ENCODE measurements around the gene CYTH1.

The CYTH1 gene

DNA sequence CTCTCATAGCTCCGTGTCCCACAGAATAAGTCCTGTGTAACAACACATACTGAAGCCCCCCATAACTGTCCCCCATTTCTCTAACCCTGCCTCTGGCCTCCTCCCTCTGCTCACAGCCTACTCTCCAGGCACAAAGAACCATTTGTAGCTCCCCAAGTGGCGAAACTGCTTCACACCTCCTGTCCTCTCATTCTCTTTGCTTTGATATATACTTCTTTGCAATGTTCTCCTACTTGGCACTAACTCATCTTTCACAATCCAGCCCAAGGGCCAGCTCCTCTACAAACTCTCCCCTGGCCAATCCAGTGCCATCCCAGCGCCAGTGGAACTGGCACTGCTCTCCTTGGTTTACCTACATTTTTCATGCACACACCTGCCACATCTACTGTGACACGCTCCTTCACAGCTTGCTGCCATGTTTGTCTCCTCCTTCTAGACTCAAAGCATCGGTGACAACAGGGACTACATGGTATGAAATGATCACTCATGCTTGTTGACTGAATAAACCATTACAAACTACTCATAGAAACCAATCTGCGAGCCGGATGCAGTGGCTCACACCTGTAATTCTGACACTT, 12.8 kb downstream of the CYTH1 start:
- Histone ChIP-seq H3K4me1 (ENCODE audit: control insufficient read depth in 1 of 2, insufficient read depth in 2 of 2, low read length in 2 of 2) (peaks cover 5 to 22% of the 10 kb centered on the region in 2 donors), H3K9me3 (ENCODE audit: control insufficient read depth in 1 of 2, low read length in 2 of 2) (no peaks in the 10 kb centered on the region), H3K27me3 (ENCODE audit: low read depth, low read length) (no peaks in the 10 kb centered on the region), H3K27ac (ENCODE audit: low read length) (no peak overlapping the region), H3K4me3 (ENCODE audit: low read depth in 1 of 2, low read length in 2 of 2) (no peak overlapping the region), H3K36me3 (ENCODE audit: control insufficient read depth in 1 of 2, insufficient read depth in 2 of 2, low read length in 2 of 2) (no peaks in the 10 kb centered on the region)

DNA sequence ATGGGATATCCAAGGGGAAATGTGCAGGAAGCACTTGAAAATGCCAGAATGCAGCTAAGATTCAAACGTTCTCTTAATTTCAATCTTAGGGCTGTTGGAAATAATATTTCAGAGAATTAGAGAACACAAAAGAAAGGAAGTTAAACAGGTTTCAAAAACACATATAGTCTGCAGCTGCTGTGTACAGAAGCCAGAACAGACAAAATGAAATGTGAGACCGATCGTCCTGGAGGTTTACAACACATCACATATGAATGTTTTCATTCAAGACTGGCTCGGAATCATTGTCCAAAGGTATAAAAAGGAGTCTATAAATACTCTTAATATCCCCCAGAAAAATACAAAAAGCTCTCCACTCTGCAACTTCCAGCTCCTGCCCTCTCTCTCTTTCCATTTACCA, 14.3 kb downstream of the CYTH1 start:
- Histone ChIP-seq H3K9me3 (ENCODE audit: control insufficient read depth in 1 of 2, low read length in 2 of 2) (no peaks in the 10 kb centered on the region), H3K4me1 (ENCODE audit: control insufficient read depth in 1 of 2, insufficient read depth in 2 of 2, low read length in 2 of 2) (peaks cover 5 to 26% of the 10 kb centered on the region in 2 donors), H3K27ac (ENCODE audit: low read length) (no peak overlapping the region), H3K27me3 (ENCODE audit: low read depth, low read length) (no peaks in the 10 kb centered on the region), H3K4me3 (ENCODE audit: low read depth in 1 of 2, low read length in 2 of 2) (no peak overlapping the region), H3K36me3 (ENCODE audit: control insufficient read depth in 1 of 2, insufficient read depth in 2 of 2, low read length in 2 of 2) (no peaks in the 10 kb centered on the region)

DNA sequence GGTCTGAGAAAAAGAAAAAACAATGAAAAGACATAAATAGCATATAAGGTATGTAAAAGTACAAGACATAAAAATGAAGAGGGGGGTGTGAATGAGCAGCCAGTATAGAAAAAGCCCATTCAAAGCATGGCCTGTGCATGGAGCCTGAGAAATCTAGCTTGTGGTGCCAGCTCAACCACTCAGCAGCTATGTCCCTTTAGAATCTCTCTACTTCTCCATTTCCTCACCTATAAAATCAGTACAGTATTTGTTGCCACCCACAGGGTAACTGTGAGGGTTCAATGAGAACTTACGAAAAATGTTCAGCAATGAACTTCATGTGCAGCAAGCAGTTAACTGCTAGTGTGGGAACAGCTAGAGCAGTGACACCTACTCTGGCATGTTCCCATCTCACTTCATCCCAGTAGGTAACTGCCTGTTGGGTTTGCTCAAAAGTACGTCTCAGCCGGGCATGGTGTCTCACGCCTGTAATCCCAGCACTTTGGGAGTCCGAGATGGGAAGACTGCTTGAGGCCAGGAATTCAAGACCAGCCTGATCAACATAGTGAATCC, 15.3 kb downstream of the CYTH1 start:
- Histone ChIP-seq H3K9me3 (ENCODE audit: control insufficient read depth in 1 of 2, low read length in 2 of 2) (no peaks in the 10 kb centered on the region), H3K4me1 (ENCODE audit: control insufficient read depth in 1 of 2, insufficient read depth in 2 of 2, low read length in 2 of 2) (peaks cover 5 to 26% of the 10 kb centered on the region in 2 donors), H3K27me3 (ENCODE audit: low read depth, low read length) (no peaks in the 10 kb centered on the region), H3K27ac (ENCODE audit: low read length) (no peak overlapping the region), H3K4me3 (ENCODE audit: low read depth in 1 of 2, low read length in 2 of 2) (no peak overlapping the region), H3K36me3 (ENCODE audit: control insufficient read depth in 1 of 2, insufficient read depth in 2 of 2, low read length in 2 of 2) (no peaks in the 10 kb centered on the region)

DNA sequence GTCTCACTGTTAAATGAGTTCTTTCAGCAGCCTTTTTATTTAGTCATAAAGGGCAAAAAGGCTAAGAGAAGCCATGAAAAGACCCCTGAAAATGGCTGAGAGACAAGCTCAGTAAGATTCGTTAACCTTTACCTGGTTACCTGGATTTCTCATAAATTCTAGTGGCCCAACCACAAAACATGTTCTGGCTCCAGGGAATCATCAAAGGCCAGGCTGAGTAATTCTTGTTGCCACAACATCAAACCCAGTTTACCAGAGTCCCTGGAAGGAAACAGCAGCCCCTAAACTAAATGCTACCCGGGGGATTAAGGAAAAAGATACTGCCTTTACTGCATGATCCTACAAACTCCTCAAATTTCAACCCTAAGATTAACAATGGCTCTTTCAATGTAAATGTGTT, 15.8 kb downstream of the CYTH1 start:
- H3K9me3 ChIP-seq (ENCODE audit: control insufficient read depth in 1 of 2, low read length in 2 of 2): no peaks in the 10 kb centered on the region
- peaks cover 5 to 26% of the 10 kb centered on the region in 2 donors for H3K4me1 ChIP-seq (ENCODE audit: control insufficient read depth in 1 of 2, insufficient read depth in 2 of 2, low read length in 2 of 2)
- H3K27me3 ChIP-seq (ENCODE audit: low read depth, low read length): no peaks in the 10 kb centered on the region
- no peaks in the 10 kb centered on the region for H3K36me3 ChIP-seq (ENCODE audit: control insufficient read depth in 1 of 2, insufficient read depth in 2 of 2, low read length in 2 of 2)
- no peak overlapping the region for H3K4me3 ChIP-seq (ENCODE audit: low read depth in 1 of 2, low read length in 2 of 2)
- H3K27ac ChIP-seq (ENCODE audit: low read length): no peak overlapping the region

DNA sequence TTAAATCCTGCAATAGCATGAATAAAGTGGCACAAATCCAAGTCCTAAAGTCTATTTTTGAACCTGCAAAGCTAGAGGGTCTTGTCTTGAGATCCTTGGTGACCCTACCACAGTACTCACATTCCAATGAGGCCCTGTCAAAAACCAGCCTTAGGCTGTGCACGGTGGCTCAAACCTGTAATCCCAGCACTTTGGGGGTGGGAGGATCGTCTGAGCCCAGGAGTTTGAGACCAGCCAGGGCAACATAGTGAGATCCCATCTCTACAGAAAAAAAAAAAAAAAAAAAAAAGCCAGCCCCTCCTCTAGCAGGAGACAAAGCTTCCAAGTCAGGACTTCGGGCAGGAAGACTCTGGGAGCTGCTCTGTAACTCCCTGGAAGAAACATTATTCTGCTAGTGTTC, 16.3 kb downstream of the CYTH1 start:
- Histone ChIP-seq H3K9me3 (ENCODE audit: control insufficient read depth in 1 of 2, low read length in 2 of 2) (no peaks in the 10 kb centered on the region), H3K4me1 (ENCODE audit: control insufficient read depth in 1 of 2, insufficient read depth in 2 of 2, low read length in 2 of 2) (peaks cover 5 to 30% of the 10 kb centered on the region in 2 donors), H3K36me3 (ENCODE audit: control insufficient read depth in 1 of 2, insufficient read depth in 2 of 2, low read length in 2 of 2) (no peaks in the 10 kb centered on the region), H3K4me3 (ENCODE audit: low read depth in 1 of 2, low read length in 2 of 2) (no peak overlapping the region), H3K27me3 (ENCODE audit: low read depth, low read length) (no peaks in the 10 kb centered on the region), H3K27ac (ENCODE audit: low read length) (no peak overlapping the region)

DNA sequence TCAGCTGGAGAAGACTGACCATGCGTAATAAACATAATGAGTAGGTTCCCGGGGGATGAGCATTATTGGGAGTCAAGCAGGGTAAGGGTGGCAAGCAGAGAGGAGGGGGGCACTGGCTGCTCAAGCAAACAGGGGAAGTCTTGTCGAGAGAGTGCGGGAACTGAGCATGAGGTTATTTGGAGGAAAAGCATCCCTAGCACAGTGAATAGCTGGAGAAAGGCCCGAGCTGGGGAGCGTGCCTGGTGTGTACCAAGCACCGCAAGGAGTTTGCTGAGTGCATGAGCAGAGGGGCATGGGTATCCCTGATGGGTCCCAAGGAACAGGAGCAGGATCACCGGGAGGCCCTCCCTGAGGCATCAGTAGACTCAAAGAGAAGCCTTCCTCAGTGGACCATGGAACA, 17.2 kb downstream of the CYTH1 start:
- H3K4me3 ChIP-seq (ENCODE audit: low read depth in 1 of 2, low read length in 2 of 2): no peak overlapping the region
- no peaks in the 10 kb centered on the region for H3K9me3 ChIP-seq (ENCODE audit: control insufficient read depth in 1 of 2, low read length in 2 of 2)
- no peak overlapping the region for H3K27ac ChIP-seq (ENCODE audit: low read length)
- H3K4me1 ChIP-seq (ENCODE audit: control insufficient read depth in 1 of 2, insufficient read depth in 2 of 2, low read length in 2 of 2): peaks cover 6 to 34% of the 10 kb centered on the region in 2 donors
- H3K36me3 ChIP-seq (ENCODE audit: control insufficient read depth in 1 of 2, insufficient read depth in 2 of 2, low read length in 2 of 2): no peaks in the 10 kb centered on the region
- no peaks in the 10 kb centered on the region for H3K27me3 ChIP-seq (ENCODE audit: low read depth, low read length)

DNA sequence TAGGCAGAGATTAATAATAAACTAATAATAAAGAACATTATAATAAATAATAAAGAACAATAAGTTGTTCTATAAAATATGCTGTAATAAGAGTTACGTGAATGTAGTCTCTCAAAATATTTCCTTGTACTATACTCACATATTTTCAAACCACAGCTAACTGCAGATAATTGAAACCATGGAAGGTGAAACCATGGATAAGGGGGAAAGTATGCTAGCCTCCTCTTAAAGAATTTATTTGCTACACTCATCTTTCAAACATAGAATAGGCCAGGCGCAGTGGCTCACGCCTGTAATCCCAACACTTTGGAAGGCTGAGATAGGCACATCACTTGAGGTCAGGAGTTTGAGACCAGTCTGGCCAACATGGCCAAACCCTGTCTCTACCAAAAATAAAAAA, 18.5 kb downstream of the CYTH1 start:
- Histone ChIP-seq H3K27ac (ENCODE audit: low read length) (no peak overlapping the region), H3K36me3 (ENCODE audit: control insufficient read depth in 1 of 2, insufficient read depth in 2 of 2, low read length in 2 of 2) (no peaks in the 10 kb centered on the region), H3K9me3 (ENCODE audit: control insufficient read depth in 1 of 2, low read length in 2 of 2) (no peaks in the 10 kb centered on the region), H3K27me3 (ENCODE audit: low read depth, low read length) (no peaks in the 10 kb centered on the region), H3K4me3 (ENCODE audit: low read depth in 1 of 2, low read length in 2 of 2) (no peak overlapping the region), H3K4me1 (ENCODE audit: control insufficient read depth in 1 of 2, insufficient read depth in 2 of 2, low read length in 2 of 2) (peaks cover 9 to 47% of the 10 kb centered on the region in 2 donors)

DNA sequence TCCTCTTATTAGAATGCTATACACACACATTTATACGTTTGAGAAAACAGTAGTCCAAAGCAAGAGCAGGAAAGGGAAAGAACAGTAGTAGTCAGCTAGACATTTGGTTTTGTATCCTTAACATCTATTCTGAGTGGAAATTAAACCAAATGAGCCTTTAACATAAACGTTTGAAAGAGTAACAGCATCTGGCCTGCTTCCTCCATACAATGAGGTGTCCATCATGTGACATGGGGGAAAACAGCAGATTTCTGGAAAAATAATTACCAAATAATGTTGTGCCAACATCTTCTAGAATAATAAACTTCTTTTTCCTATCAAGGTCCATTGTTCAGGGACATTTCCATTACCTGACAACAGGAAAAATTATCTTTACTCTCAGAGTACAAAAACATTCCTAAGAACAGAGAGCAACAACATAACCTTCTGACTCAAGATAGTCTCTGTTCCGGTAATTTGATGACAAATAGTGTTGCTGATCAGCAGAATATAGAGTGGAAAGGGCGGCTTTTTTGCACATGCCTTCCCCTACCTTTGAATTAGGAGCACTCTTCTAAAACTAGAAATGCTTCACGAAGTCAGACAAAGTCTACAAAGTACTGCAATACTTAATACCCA, 20.2 kb downstream of the CYTH1 start:
- H3K9me3 ChIP-seq (ENCODE audit: control insufficient read depth in 1 of 2, low read length in 2 of 2): no peaks in the 10 kb centered on the region
- H3K27ac ChIP-seq (ENCODE audit: low read length): no peak overlapping the region
- H3K27me3 ChIP-seq (ENCODE audit: low read depth, low read length): no peaks in the 10 kb centered on the region
- no peak overlapping the region for H3K4me3 ChIP-seq (ENCODE audit: low read depth in 1 of 2, low read length in 2 of 2)
- H3K4me1 ChIP-seq (ENCODE audit: control insufficient read depth in 1 of 2, insufficient read depth in 2 of 2, low read length in 2 of 2): peaks cover 9 to 62% of the 10 kb centered on the region in 2 donors
- no peaks in the 10 kb centered on the region for H3K36me3 ChIP-seq (ENCODE audit: control insufficient read depth in 1 of 2, insufficient read depth in 2 of 2, low read length in 2 of 2)

DNA sequence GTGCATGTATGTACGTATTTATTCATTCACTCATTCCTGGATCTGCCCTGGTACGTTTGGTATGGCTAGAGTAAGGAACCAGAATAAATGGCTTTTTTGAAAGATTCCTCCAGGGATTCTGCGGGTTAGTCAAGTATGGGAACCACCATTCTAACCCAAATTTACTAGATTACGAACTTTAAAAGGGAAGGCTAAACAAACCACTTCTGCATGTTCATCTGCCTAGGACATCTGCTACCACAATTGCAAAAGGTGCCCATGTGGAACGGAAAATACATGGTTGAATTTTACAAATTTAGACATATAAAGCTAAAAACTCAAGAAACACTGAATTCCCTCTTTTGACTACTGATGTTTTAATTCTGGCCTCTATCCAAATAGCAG, 22.1 kb downstream of the CYTH1 start:
- H3K4me3 ChIP-seq (ENCODE audit: low read depth in 1 of 2, low read length in 2 of 2): no peak overlapping the region
- H3K4me1 ChIP-seq (ENCODE audit: control insufficient read depth in 1 of 2, insufficient read depth in 2 of 2, low read length in 2 of 2): peaks cover 3 to 49% of the 10 kb centered on the region in 2 donors
- no peaks in the 10 kb centered on the region for H3K36me3 ChIP-seq (ENCODE audit: control insufficient read depth in 1 of 2, insufficient read depth in 2 of 2, low read length in 2 of 2)
- H3K27me3 ChIP-seq (ENCODE audit: low read depth, low read length): no peaks in the 10 kb centered on the region
- H3K9me3 ChIP-seq (ENCODE audit: control insufficient read depth in 1 of 2, low read length in 2 of 2): no peaks in the 10 kb centered on the region
- peak overlapping the region; percentile 70 for H3K27ac ChIP-seq (ENCODE audit: low read length)

DNA sequence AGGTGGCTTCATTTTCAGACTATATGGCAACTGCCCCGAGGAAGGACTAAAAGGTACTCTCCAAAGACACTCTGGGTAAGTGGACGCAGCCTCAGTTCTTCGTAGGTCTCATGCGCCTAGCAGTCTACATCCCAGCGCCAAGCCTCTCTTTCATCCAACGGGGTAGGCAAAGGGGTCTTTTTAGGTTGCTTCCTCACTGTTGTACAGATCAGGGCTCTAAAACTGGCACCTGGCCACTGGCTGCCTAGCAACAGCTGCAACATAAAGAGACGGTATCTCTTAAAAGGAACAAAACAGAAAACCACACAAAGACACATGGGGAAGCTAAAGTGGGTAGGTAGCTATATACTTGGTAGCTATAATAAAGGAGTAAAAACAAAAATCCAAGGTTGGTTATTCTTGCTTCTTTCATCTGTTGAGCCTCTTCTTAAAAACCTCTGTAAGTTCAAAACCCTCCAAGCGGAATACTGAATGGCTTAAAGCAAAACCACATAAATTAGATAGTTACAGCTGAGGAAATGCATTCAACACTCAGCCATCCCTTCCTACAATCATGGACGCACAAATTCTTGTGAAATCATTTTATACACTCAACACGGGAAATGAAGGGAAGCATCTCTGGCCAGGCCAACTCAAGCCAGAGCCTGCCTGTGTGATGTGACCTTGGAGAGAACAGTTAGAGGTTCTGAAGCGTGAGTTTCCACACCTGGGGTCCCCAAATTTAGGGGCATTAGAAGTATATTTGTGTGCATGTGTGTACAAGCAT, 22.7 kb downstream of the CYTH1 start:
- Histone ChIP-seq H3K36me3 (ENCODE audit: control insufficient read depth in 1 of 2, insufficient read depth in 2 of 2, low read length in 2 of 2) (no peaks in the 10 kb centered on the region), H3K27ac (ENCODE audit: low read length) (peak overlapping the region; percentile 70), H3K27me3 (ENCODE audit: low read depth, low read length) (no peaks in the 10 kb centered on the region), H3K4me1 (ENCODE audit: control insufficient read depth in 1 of 2, insufficient read depth in 2 of 2, low read length in 2 of 2) (peaks cover 3 to 44% of the 10 kb centered on the region in 2 donors), H3K9me3 (ENCODE audit: control insufficient read depth in 1 of 2, low read length in 2 of 2) (no peaks in the 10 kb centered on the region), H3K4me3 (ENCODE audit: low read depth in 1 of 2, low read length in 2 of 2) (peak overlapping the region in 1 of 2 donors; percentile 17)

Data from muscle layer of duodenum (tissue), 2 donors.